Neural cell (in vitro differentiated cells): ENCODE results near the gene MAP4K3. TPM values are rescaled to one million over a fixed set of nuclear protein-coding genes. Genes with fewer than 3 reads are reported as not detected.

Source experiments
- H2AFZ ChIP-seq: fragments of 200-600, 300-800 bp; sonication (generic), shearing (Covaris generic); 2 replicates; pipeline ENCODE4 v1.6.0; 2014; ENCODE audit warnings: low read depth, mild to moderate bottlenecking, antibody characterized with exemption, low read length, moderate library complexity
- H3F3A ChIP-seq: fragments of 200-600 bp; shearing (Covaris generic); 2 replicates; pipeline ENCODE4 v1.6.1; 2016; ENCODE audit warnings: mild to moderate bottlenecking, moderate library complexity, mixed read lengths, antibody characterized with exemption, low read length; ENCODE audit not compliant: insufficient read depth, poor library complexity, severe bottlenecking
- H3K27ac ChIP-seq: fragments of 200-600, 300-800 bp; sonication (generic), shearing (Covaris generic); 2 replicates; pipeline ENCODE4 v1.5.1; 2014; ENCODE audit warnings: mild to moderate bottlenecking, low read length, moderate library complexity
- H3K27me3 ChIP-seq: fragments of 300-800, 200-600 bp; sonication (generic), shearing (Covaris generic); 2 replicates; pipeline ENCODE4 v1.6.0; 2014; ENCODE audit warnings: mild to moderate bottlenecking, low read depth, low read length, moderate library complexity; ENCODE audit not compliant: insufficient read depth
- H3K36me3 ChIP-seq: fragments of 300-800, 200-600 bp; sonication (generic), shearing (Covaris generic); 2 replicates; pipeline ENCODE4 v1.5.1; 2014; ENCODE audit warnings: mild to moderate bottlenecking, antibody characterized with exemption, low read length, moderate library complexity; ENCODE audit not compliant: insufficient read depth
- H3K4me2 ChIP-seq: fragments of 300-800, 200-600 bp; sonication (generic), shearing (Covaris generic); 2 replicates; pipeline ENCODE4 v1.6.0; 2014; ENCODE audit warnings: mild to moderate bottlenecking, low read length
- H3K4me3 ChIP-seq: fragments of 300-800, 200-600 bp; sonication (generic), shearing (Covaris generic); 2 replicates; pipeline ENCODE4 v1.5.1; 2014; ENCODE audit warnings: mild to moderate bottlenecking, low read length, moderate library complexity
- H3K79me2 ChIP-seq: fragments of 200-600 bp; shearing (Covaris generic); replicated peaks from 2 replicates; pipeline ENCODE4 v1.6.0; 2014; ENCODE audit warnings: mild to moderate bottlenecking, low read length, moderate library complexity; ENCODE audit not compliant: insufficient read depth
- H3K9ac ChIP-seq: fragments of 300-800, 200-600 bp; sonication (generic), shearing (Covaris generic); 2 replicates; pipeline ENCODE4 v1.6.1; 2016; ENCODE audit warnings: mild to moderate bottlenecking, low read length, mixed read lengths
- H3K9me2 ChIP-seq: fragments of 200-600 bp; shearing (Covaris generic); 2 replicates; pipeline ENCODE4 v1.6.1; 2016; ENCODE audit warnings: mild to moderate bottlenecking, low read length, mixed read lengths; ENCODE audit not compliant: insufficient read depth
- H3K9me3 ChIP-seq: fragments of 200-600, 300-800 bp; sonication (generic), shearing (Covaris generic); 2 replicates; pipeline ENCODE4 v1.6.1; 2016; ENCODE audit warnings: mild to moderate bottlenecking, mixed run types, low read length, moderate library complexity, mixed read lengths
- H4K20me1 ChIP-seq: fragments of 200-600 bp; shearing (Covaris generic); 2 replicates; pipeline ENCODE4 v1.6.1; 2016; ENCODE audit warnings: mild to moderate bottlenecking, mixed run types; ENCODE audit not compliant: insufficient read depth
- EP300 ChIP-seq: fragments of 450-650 bp; conservative IDR thresholded peaks from 2 replicates; pipeline ENCODE4 v1.6.1; 2014; ENCODE audit warnings: antibody characterized with exemption, mild to moderate bottlenecking, moderate library complexity; ENCODE audit not compliant: poor library complexity, severe bottlenecking
- EZH2 ChIP-seq: fragments of 200-600, 300-800 bp; shearing (Covaris generic), sonication (generic); IDR thresholded peaks from 2 replicates; pipeline ENCODE4 v1.6.1; 2014; ENCODE audit warnings: antibody characterized with exemption, low read length, borderline replicate concordance, mild to moderate bottlenecking; ENCODE audit not compliant: insufficient read depth, poor library complexity, severe bottlenecking
- MXI1 ChIP-seq: fragments of 450-650 bp; conservative IDR thresholded peaks from 2 replicates; pipeline ENCODE4 v1.6.1; 2014; ENCODE audit warnings: antibody characterized with exemption, mild to moderate bottlenecking; ENCODE audit not compliant: poor library complexity, severe bottlenecking
- POLR2AphosphoS5 ChIP-seq: IDR thresholded peaks from 2 replicates; pipeline ENCODE4 v1.6.1; 2012
- RAD21 ChIP-seq: fragments of 450-650 bp; conservative IDR thresholded peaks from 2 replicates; pipeline ENCODE4 v1.6.1; 2014; ENCODE audit warnings: antibody characterized with exemption, mild to moderate bottlenecking, moderate library complexity
- SMC3 ChIP-seq: fragments of 450-650 bp; conservative IDR thresholded peaks from 2 replicates; pipeline ENCODE4 v1.6.1; 2014; ENCODE audit warnings: antibody characterized with exemption, mild to moderate bottlenecking, moderate library complexity; ENCODE audit not compliant: poor library complexity
- TAF1 ChIP-seq: IDR thresholded peaks from 2 replicates; pipeline ENCODE4 v1.6.1; 2012; ENCODE audit warnings: low read depth
- polyA plus RNA-seq: library from polyadenylated mRNA; depleted of rRNA; stranded (reverse); fragments of >200 nt; gene quantifications from 2 replicates; pipeline ENCODE4 v1.2.3, GENCODE V29; 2014
- TF ChIP-seq, protein P1 (sequence below): fragments of 450-650 bp; IDR thresholded peaks from 2 replicates; pipeline ENCODE4 v1.5.1; 2014; ENCODE audit warnings: antibody characterized with exemption, mild to moderate bottlenecking, moderate library complexity; ENCODE audit not compliant: poor library complexity, severe bottlenecking
- TF ChIP-seq, protein P2 (sequence below): IDR thresholded peaks from 2 replicates; pipeline ENCODE4 v1.6.1; 2012; ENCODE audit warnings: borderline replicate concordance

MAP4K3 gene
- polyA plus RNA-seq, 1 donor from 2014 or later = 105 TPM

- no peaks in the 10 kb centered on the region for H3K36me3 ChIP-seq
- H3K4me2 ChIP-seq = no peak overlapping the region
- no peaks in the 10 kb centered on the region for H4K20me1 ChIP-seq
- no peaks in the 10 kb centered on the region for H3K9me2 ChIP-seq
- no peak for TF ChIP-seq MXI1
- TF ChIP-seq, protein P1, sequence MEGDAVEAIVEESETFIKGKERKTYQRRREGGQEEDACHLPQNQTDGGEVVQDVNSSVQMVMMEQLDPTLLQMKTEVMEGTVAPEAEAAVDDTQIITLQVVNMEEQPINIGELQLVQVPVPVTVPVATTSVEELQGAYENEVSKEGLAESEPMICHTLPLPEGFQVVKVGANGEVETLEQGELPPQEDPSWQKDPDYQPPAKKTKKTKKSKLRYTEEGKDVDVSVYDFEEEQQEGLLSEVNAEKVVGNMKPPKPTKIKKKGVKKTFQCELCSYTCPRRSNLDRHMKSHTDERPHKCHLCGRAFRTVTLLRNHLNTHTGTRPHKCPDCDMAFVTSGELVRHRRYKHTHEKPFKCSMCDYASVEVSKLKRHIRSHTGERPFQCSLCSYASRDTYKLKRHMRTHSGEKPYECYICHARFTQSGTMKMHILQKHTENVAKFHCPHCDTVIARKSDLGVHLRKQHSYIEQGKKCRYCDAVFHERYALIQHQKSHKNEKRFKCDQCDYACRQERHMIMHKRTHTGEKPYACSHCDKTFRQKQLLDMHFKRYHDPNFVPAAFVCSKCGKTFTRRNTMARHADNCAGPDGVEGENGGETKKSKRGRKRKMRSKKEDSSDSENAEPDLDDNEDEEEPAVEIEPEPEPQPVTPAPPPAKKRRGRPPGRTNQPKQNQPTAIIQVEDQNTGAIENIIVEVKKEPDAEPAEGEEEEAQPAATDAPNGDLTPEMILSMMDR = no peak
- TF ChIP-seq POLR2AphosphoS5 = no peak
- TF ChIP-seq EZH2 = no peak
- TF ChIP-seq TAF1 = no peak
- TF ChIP-seq, protein P2, sequence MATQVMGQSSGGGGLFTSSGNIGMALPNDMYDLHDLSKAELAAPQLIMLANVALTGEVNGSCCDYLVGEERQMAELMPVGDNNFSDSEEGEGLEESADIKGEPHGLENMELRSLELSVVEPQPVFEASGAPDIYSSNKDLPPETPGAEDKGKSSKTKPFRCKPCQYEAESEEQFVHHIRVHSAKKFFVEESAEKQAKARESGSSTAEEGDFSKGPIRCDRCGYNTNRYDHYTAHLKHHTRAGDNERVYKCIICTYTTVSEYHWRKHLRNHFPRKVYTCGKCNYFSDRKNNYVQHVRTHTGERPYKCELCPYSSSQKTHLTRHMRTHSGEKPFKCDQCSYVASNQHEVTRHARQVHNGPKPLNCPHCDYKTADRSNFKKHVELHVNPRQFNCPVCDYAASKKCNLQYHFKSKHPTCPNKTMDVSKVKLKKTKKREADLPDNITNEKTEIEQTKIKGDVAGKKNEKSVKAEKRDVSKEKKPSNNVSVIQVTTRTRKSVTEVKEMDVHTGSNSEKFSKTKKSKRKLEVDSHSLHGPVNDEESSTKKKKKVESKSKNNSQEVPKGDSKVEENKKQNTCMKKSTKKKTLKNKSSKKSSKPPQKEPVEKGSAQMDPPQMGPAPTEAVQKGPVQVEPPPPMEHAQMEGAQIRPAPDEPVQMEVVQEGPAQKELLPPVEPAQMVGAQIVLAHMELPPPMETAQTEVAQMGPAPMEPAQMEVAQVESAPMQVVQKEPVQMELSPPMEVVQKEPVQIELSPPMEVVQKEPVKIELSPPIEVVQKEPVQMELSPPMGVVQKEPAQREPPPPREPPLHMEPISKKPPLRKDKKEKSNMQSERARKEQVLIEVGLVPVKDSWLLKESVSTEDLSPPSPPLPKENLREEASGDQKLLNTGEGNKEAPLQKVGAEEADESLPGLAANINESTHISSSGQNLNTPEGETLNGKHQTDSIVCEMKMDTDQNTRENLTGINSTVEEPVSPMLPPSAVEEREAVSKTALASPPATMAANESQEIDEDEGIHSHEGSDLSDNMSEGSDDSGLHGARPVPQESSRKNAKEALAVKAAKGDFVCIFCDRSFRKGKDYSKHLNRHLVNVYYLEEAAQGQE = no peak
- no peak for TF ChIP-seq EP300
- TF ChIP-seq RAD21 = no peak
- TF ChIP-seq SMC3 = no peak
- H3K9ac ChIP-seq = no peak overlapping the region
- H3K27me3 ChIP-seq = no peaks in the 10 kb centered on the region
- no peaks in the 10 kb centered on the region for H3F3A ChIP-seq
- H2AFZ ChIP-seq = no peak overlapping the region
- H3K79me2 ChIP-seq = no peaks in the 10 kb centered on the region
- no peaks in the 10 kb centered on the region for H3K9me3 ChIP-seq
- H3K4me3 ChIP-seq = no peak overlapping the region
- H3K27ac ChIP-seq = no peak overlapping the region
Measured at GRCh38 chr2:39476524-39476923, 39.4 kb upstream of the MAP4K3 start.

GRCh38 chr2:39475006-39475405 is 37.9 kb upstream of the MAP4K3 start:
- no peaks in the 10 kb centered on the region for H3K36me3 ChIP-seq
- H3K4me3 ChIP-seq = no peak overlapping the region
- no peak overlapping the region for H3K9ac ChIP-seq
- no peak overlapping the region for H3K27ac ChIP-seq
- H4K20me1 ChIP-seq = no peaks in the 10 kb centered on the region
- H2AFZ ChIP-seq = no peak overlapping the region
- no peaks in the 10 kb centered on the region for H3F3A ChIP-seq
- no peak for TF ChIP-seq SMC3
- TF ChIP-seq MXI1 = no peak
- no peak for TF ChIP-seq EZH2
- no peak for TF ChIP-seq EP300
- TF ChIP-seq RAD21 = no peak
- no peak for TF ChIP-seq TAF1
- TF ChIP-seq, protein P1 = no peak
- TF ChIP-seq, protein P2 = no peak
- no peak for TF ChIP-seq POLR2AphosphoS5
- no peak overlapping the region for H3K4me2 ChIP-seq
- no peaks in the 10 kb centered on the region for H3K9me2 ChIP-seq
- H3K9me3 ChIP-seq = no peaks in the 10 kb centered on the region
- no peaks in the 10 kb centered on the region for H3K27me3 ChIP-seq
- H3K79me2 ChIP-seq = no peaks in the 10 kb centered on the region
